GM23338 (cell line): Measurements from ENCODE around the gene NLRP14. TPM values are rescaled to one million over a fixed set of nuclear protein-coding genes. Genes with fewer than 3 reads are reported as not detected.

Source experiments
- ATAC-seq: fragments of 200-7000 bp; cut with Tn5 transposase; 3 replicates; pipeline ENCODE4 v1.9.1; 2020
- DNase-seq: peaks from one replicate; pipeline ENCODE4 v3.0.0-alpha.2; 2015; ENCODE audit warnings: low spot score
- H2AFZ ChIP-seq: fragments of 200-600 bp; sonication (generic); 2 replicates; pipeline ENCODE4 v1.8.0; 2016; ENCODE audit warnings: antibody characterized with exemption, mild to moderate bottlenecking, moderate library complexity
- H3F3A ChIP-seq: fragments of 200-600 bp; sonication (generic); replicated peaks from 2 replicates; pipeline ENCODE4 v1.8.0; 2017; ENCODE audit warnings: antibody characterized with exemption, mixed run types, low read depth
- H3K27ac ChIP-seq: fragments of 200-600 bp; sonication (generic); 2 replicates; pipeline ENCODE4 v1.6.1; 2016; ENCODE audit warnings: low read depth
- H3K27me3 ChIP-seq: fragments of 200-600 bp; sonication (generic); 2 replicates; pipeline ENCODE4 v1.8.0; 2016; ENCODE audit warnings: mild to moderate bottlenecking, mixed run types, moderate library complexity; ENCODE audit not compliant: insufficient read depth
- H3K36me3 ChIP-seq: fragments of 200-600 bp; sonication (generic); 2 replicates; pipeline ENCODE4 v1.8.0; 2016; ENCODE audit warnings: mild to moderate bottlenecking; ENCODE audit not compliant: insufficient read depth
- H3K4me1 ChIP-seq: fragments of 200-600 bp; sonication (generic); 2 replicates; pipeline ENCODE4 v1.8.0; 2016; ENCODE audit warnings: mild to moderate bottlenecking, moderate library complexity; ENCODE audit not compliant: insufficient read depth
- H3K4me2 ChIP-seq: fragments of 200-600 bp; sonication (generic); 2 replicates; pipeline ENCODE4 v1.7.1; 2017; ENCODE audit warnings: mixed run types
- H3K4me3 ChIP-seq: fragments of 200-600 bp; sonication (generic); 2 replicates; pipeline ENCODE4 v1.6.1; 2016; ENCODE audit warnings: mixed run types
- H3K79me2 ChIP-seq: fragments of 200-600 bp; sonication (generic); replicated peaks from 2 replicates; pipeline ENCODE4 v1.8.0; 2017; ENCODE audit warnings: mild to moderate bottlenecking; ENCODE audit not compliant: insufficient read depth
- H3K9me2 ChIP-seq: fragments of 200-600 bp; sonication (generic); 2 replicates; pipeline ENCODE4 v1.8.0; 2017; ENCODE audit not compliant: insufficient read depth
- H4K20me1 ChIP-seq: fragments of 200-600 bp; sonication (generic); replicated peaks from 2 replicates; pipeline ENCODE4 v1.8.0; 2017; ENCODE audit warnings: mild to moderate bottlenecking; ENCODE audit not compliant: insufficient read depth
- H3K27ac Mint-ChIP-seq: 2 replicates; pipeline ENCODE4 v1.8.0; 2020; ENCODE audit warnings: inconsistent platforms, mild to moderate bottlenecking, moderate library complexity, mixed read lengths
- H3K27me3 Mint-ChIP-seq: 3 replicates; pipeline ENCODE4 v1.8.0; 2022; ENCODE audit warnings: low read depth, mild to moderate bottlenecking, moderate library complexity, mixed read lengths, inconsistent platforms; ENCODE audit not compliant: insufficient read depth, poor library complexity
- H3K36me3 Mint-ChIP-seq: 3 replicates; pipeline ENCODE4 v1.8.0; 2021; ENCODE audit warnings: low read depth, mild to moderate bottlenecking, inconsistent platforms, moderate library complexity, mixed read lengths
- H3K4me1 Mint-ChIP-seq: 3 replicates; pipeline ENCODE4 v1.8.0; 2020; ENCODE audit warnings: mild to moderate bottlenecking, inconsistent platforms, mixed read lengths
- H3K4me3 Mint-ChIP-seq: 3 replicates; pipeline ENCODE4 v1.8.0; 2021; ENCODE audit warnings: moderate library complexity, mild to moderate bottlenecking, inconsistent platforms, mixed read lengths
- H3K9me3 Mint-ChIP-seq: 3 replicates; pipeline ENCODE4 v1.8.0; 2020; ENCODE audit warnings: moderate library complexity, mild to moderate bottlenecking, inconsistent platforms, mixed read lengths
- CREB1 ChIP-seq: fragments of 250-450 bp; sonication (Bioruptor Pico); IDR thresholded peaks from 2 replicates; pipeline ENCODE4 v1.5.0; 2020; ENCODE audit warnings: low read depth, mild to moderate bottlenecking, moderate library complexity
- EZH2 ChIP-seq: fragments of 200-600 bp; sonication (generic); IDR thresholded peaks from one replicate; pipeline ENCODE4 v1.8.0; 2017; ENCODE audit warnings: antibody characterized with exemption, mild to moderate bottlenecking, low read depth; ENCODE audit not compliant: unreplicated experiment
- EZH2phosphoT487 ChIP-seq: fragments of 200-600 bp; sonication (generic); IDR thresholded peaks from one replicate; pipeline ENCODE4 v1.8.1; 2018; ENCODE audit warnings: antibody characterized with exemption; ENCODE audit not compliant: unreplicated experiment
- JUNB ChIP-seq: IDR thresholded peaks from one replicate; pipeline ENCODE4 v1.6.1; 2016; ENCODE audit warnings: antibody characterized with exemption; ENCODE audit not compliant: unreplicated experiment
- NANOG ChIP-seq: IDR thresholded peaks from 2 replicates; pipeline ENCODE4 v1.6.1; 2016; ENCODE audit warnings: antibody characterized with exemption, borderline replicate concordance
- POLR2AphosphoS5 ChIP-seq: IDR thresholded peaks from 2 replicates; pipeline ENCODE4 v1.6.1; 2016; ENCODE audit warnings: antibody characterized with exemption, low read depth
- STAT1 ChIP-seq: IDR thresholded peaks from one replicate; pipeline ENCODE4 v1.6.1; 2016; ENCODE audit warnings: antibody characterized with exemption; ENCODE audit not compliant: unreplicated experiment
- ZNF114 ChIP-seq: fragments of 250-450 bp; sonication (Bioruptor Pico); IDR thresholded peaks from 2 replicates; pipeline ENCODE4 v1.5.0; 2020; ENCODE audit warnings: mild to moderate bottlenecking, moderate library complexity
- ZNF331 ChIP-seq: fragments of 250-450 bp; sonication (Bioruptor Pico); IDR thresholded peaks from 2 replicates; pipeline ENCODE4 v1.5.0; 2020; ENCODE audit warnings: low read depth, mild to moderate bottlenecking, moderate library complexity
- polyA plus RNA-seq: library from polyadenylated mRNA; unstranded; fragments of >200 nt; fragmentation: Nextera tagmentation; extraction: Ambion mirVana; gene quantifications from 2 replicates; pipeline ENCODE4 v1.2.1, GENCODE V29; 2016
- total RNA-seq: library from RNA; depleted of rRNA; stranded (reverse); fragments of >200 nt; shearing (Covaris generic); gene quantifications from 2 replicates; pipeline ENCODE4 v1.2.3, GENCODE V29; 2014
- TF ChIP-seq, protein P1 (sequence below): IDR thresholded peaks from 2 replicates; pipeline ENCODE4 v1.6.1; 2016; ENCODE audit warnings: antibody characterized with exemption
- TF ChIP-seq, protein P2 (sequence below), 2 experiments: fragments of 200-600 bp in 1 of 2; sonication (generic) in 1 of 2; conservative IDR thresholded peaks; 2 replicates each; pipeline versions ENCODE4 v1.5.1 to v1.6.1; 2016 to 2017; ENCODE audit warnings: antibody characterized with exemption in 2 of 2, low read depth in 2 of 2, mild to moderate bottlenecking in 2 of 2, moderate library complexity in 1 of 2
- TF ChIP-seq, protein P3 (sequence below): IDR thresholded peaks from one replicate; pipeline ENCODE4 v1.6.1; 2018; ENCODE audit warnings: antibody characterized with exemption; ENCODE audit not compliant: unreplicated experiment
- TF ChIP-seq, protein P4 (sequence below): fragments of 250-450 bp; sonication (Bioruptor Pico); IDR thresholded peaks from 2 replicates; pipeline ENCODE4 v1.5.0; 2020; ENCODE audit warnings: mild to moderate bottlenecking, moderate library complexity

Gene NLRP14
- total and polyA plus RNA-seq, 2 experiments from 2014 or later = 0.10 TPM; not detected in 1

DNA sequence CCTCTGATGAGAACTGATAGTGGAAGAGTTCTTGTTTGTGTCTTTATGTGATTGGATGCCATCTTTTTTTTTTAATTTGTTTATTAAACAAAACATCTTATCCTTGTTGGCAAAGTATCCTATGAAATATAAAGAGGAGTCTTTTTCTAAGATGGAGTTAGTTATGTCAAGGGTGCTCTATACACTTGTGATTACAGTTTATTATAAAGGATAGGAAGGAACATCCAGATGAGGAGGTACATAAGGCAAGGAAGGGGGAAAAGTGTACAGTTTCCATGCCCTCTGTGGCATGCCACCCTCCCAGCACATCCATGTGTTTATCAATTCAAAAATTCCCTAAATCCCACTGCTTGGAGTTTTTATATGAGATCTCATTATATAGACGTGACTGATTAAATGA is 61.2 kb downstream of the NLRP14 start:
- no peaks in the 10 kb centered on the region for H3F3A ChIP-seq
- peaks cover 30% of the 10 kb centered on the region for H3K36me3 Mint-ChIP-seq
- peaks cover 6% of the 10 kb centered on the region; the same call in 2 of the 3 replicates for H3K4me1 Mint-ChIP-seq
- DNase-seq (no peak), ATAC-seq (no peak)
- H3K27me3 ChIP-seq = no peaks in the 10 kb centered on the region
- no peak overlapping the region for H3K4me3 ChIP-seq
- H3K4me3 Mint-ChIP-seq = no peak overlapping the region
- no peaks in the 10 kb centered on the region for H4K20me1 ChIP-seq
- TF ChIP-seq, protein P1, sequence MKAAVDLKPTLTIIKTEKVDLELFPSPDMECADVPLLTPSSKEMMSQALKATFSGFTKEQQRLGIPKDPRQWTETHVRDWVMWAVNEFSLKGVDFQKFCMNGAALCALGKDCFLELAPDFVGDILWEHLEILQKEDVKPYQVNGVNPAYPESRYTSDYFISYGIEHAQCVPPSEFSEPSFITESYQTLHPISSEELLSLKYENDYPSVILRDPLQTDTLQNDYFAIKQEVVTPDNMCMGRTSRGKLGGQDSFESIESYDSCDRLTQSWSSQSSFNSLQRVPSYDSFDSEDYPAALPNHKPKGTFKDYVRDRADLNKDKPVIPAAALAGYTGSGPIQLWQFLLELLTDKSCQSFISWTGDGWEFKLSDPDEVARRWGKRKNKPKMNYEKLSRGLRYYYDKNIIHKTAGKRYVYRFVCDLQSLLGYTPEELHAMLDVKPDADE = no peak
- no peak for TF ChIP-seq EZH2
- TF ChIP-seq ZNF331 = no peak
- TF ChIP-seq JUNB = no peak
- no peak for TF ChIP-seq EZH2phosphoT487
- TF ChIP-seq, protein P2, sequence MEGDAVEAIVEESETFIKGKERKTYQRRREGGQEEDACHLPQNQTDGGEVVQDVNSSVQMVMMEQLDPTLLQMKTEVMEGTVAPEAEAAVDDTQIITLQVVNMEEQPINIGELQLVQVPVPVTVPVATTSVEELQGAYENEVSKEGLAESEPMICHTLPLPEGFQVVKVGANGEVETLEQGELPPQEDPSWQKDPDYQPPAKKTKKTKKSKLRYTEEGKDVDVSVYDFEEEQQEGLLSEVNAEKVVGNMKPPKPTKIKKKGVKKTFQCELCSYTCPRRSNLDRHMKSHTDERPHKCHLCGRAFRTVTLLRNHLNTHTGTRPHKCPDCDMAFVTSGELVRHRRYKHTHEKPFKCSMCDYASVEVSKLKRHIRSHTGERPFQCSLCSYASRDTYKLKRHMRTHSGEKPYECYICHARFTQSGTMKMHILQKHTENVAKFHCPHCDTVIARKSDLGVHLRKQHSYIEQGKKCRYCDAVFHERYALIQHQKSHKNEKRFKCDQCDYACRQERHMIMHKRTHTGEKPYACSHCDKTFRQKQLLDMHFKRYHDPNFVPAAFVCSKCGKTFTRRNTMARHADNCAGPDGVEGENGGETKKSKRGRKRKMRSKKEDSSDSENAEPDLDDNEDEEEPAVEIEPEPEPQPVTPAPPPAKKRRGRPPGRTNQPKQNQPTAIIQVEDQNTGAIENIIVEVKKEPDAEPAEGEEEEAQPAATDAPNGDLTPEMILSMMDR (conservative IDR thresholded peaks at IDR 0.05; ENCODE audit: low read depth in 2 of 2) = no peak
- no peak for TF ChIP-seq ZNF114 (CRISPR knock-in tag)
- no peak for TF ChIP-seq CREB1 (CRISPR knock-in tag)
- TF ChIP-seq POLR2AphosphoS5 = no peak
- TF ChIP-seq, protein P3, sequence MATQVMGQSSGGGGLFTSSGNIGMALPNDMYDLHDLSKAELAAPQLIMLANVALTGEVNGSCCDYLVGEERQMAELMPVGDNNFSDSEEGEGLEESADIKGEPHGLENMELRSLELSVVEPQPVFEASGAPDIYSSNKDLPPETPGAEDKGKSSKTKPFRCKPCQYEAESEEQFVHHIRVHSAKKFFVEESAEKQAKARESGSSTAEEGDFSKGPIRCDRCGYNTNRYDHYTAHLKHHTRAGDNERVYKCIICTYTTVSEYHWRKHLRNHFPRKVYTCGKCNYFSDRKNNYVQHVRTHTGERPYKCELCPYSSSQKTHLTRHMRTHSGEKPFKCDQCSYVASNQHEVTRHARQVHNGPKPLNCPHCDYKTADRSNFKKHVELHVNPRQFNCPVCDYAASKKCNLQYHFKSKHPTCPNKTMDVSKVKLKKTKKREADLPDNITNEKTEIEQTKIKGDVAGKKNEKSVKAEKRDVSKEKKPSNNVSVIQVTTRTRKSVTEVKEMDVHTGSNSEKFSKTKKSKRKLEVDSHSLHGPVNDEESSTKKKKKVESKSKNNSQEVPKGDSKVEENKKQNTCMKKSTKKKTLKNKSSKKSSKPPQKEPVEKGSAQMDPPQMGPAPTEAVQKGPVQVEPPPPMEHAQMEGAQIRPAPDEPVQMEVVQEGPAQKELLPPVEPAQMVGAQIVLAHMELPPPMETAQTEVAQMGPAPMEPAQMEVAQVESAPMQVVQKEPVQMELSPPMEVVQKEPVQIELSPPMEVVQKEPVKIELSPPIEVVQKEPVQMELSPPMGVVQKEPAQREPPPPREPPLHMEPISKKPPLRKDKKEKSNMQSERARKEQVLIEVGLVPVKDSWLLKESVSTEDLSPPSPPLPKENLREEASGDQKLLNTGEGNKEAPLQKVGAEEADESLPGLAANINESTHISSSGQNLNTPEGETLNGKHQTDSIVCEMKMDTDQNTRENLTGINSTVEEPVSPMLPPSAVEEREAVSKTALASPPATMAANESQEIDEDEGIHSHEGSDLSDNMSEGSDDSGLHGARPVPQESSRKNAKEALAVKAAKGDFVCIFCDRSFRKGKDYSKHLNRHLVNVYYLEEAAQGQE = no peak
- no peak for TF ChIP-seq STAT1
- TF ChIP-seq NANOG = no peak
- TF ChIP-seq, protein P4, sequence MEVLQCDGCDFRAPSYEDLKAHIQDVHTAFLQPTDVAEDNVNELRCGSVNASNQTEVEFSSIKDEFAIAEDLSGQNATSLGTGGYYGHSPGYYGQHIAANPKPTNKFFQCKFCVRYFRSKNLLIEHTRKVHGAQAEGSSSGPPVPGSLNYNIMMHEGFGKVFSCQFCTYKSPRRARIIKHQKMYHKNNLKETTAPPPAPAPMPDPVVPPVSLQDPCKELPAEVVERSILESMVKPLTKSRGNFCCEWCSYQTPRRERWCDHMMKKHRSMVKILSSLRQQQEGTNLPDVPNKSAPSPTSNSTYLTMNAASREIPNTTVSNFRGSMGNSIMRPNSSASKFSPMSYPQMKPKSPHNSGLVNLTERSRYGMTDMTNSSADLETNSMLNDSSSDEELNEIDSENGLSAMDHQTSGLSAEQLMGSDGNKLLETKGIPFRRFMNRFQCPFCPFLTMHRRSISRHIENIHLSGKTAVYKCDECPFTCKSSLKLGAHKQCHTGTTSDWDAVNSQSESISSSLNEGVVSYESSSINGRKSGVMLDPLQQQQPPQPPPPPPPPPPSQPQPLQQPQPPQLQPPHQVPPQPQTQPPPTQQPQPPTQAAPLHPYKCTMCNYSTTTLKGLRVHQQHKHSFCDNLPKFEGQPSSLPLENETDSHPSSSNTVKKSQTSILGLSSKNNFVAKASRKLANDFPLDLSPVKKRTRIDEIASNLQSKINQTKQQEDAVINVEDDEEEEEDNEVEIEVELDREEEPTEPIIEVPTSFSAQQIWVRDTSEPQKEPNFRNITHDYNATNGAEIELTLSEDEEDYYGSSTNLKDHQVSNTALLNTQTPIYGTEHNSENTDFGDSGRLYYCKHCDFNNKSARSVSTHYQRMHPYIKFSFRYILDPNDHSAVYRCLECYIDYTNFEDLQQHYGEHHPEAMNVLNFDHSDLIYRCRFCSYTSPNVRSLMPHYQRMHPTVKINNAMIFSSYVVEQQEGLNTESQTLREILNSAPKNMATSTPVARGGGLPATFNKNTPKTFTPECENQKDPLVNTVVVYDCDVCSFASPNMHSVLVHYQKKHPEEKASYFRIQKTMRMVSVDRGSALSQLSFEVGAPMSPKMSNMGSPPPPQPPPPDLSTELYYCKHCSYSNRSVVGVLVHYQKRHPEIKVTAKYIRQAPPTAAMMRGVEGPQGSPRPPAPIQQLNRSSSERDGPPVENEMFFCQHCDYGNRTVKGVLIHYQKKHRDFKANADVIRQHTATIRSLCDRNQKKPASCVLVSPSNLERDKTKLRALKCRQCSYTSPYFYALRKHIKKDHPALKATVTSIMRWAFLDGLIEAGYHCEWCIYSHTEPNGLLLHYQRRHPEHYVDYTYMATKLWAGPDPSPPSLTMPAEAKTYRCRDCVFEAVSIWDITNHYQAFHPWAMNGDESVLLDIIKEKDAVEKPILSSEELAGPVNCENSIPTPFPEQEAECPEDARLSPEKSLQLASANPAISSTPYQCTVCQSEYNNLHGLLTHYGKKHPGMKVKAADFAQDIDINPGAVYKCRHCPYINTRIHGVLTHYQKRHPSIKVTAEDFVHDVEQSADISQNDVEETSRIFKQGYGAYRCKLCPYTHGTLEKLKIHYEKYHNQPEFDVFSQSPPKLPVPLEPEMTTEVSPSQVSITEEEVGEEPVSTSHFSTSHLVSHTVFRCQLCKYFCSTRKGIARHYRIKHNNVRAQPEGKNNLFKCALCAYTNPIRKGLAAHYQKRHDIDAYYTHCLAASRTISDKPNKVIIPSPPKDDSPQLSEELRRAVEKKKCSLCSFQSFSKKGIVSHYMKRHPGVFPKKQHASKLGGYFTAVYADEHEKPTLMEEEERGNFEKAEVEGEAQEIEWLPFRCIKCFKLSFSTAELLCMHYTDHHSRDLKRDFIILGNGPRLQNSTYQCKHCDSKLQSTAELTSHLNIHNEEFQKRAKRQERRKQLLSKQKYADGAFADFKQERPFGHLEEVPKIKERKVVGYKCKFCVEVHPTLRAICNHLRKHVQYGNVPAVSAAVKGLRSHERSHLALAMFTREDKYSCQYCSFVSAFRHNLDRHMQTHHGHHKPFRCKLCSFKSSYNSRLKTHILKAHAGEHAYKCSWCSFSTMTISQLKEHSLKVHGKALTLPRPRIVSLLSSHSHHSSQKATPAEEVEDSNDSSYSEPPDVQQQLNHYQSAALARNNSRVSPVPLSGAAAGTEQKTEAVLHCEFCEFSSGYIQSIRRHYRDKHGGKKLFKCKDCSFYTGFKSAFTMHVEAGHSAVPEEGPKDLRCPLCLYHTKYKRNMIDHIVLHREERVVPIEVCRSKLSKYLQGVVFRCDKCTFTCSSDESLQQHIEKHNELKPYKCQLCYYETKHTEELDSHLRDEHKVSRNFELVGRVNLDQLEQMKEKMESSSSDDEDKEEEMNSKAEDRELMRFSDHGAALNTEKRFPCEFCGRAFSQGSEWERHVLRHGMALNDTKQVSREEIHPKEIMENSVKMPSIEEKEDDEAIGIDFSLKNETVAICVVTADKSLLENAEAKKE (CRISPR knock-in tag) = no peak
- H3K27ac ChIP-seq = no peak overlapping the region
- no peak overlapping the region for H3K27ac Mint-ChIP-seq
- H3K4me2 ChIP-seq = no peak overlapping the region
- peaks cover 36% of the 10 kb centered on the region for H3K9me3 Mint-ChIP-seq
- no peak overlapping the region for H2AFZ ChIP-seq
- peaks cover 6% of the 10 kb centered on the region for H3K27me3 Mint-ChIP-seq
- H3K36me3 ChIP-seq = peaks cover 13% of the 10 kb centered on the region
- no peaks in the 10 kb centered on the region for H3K79me2 ChIP-seq
- H3K4me1 ChIP-seq = peaks cover 3% of the 10 kb centered on the region; the same call in 1 of the 2 replicates
- no peaks in the 10 kb centered on the region; the same call in 1 of the 2 replicates for H3K9me2 ChIP-seq
